Tibial artery (tissue), 4 donors: ENCODE measurements around the gene MAP3K7.

Experiments used
- DNase-seq, 2 donors: peaks; one replicate each; pipeline ENCODE4 v3.0.0-alpha.2; 2019
- H3K27ac ChIP-seq, 2 donors: fragments of 200-600 bp; sonication (generic) in 1 of 2; 1 replicate in 1 of 2; 2 replicates in 1 of 2; pipeline ENCODE4 v1.5.1; 2018 to 2019; ENCODE audit warnings: mild to moderate bottlenecking in 1 of 2
- H3K27me3 ChIP-seq, 2 donors: fragments of 200-600 bp; sonication (generic) in 1 of 2; one replicate each; pipeline versions ENCODE4 v1.5.1 to v1.6.0; 2016 to 2019
- H3K36me3 ChIP-seq, 3 donors: fragments of 200-600 bp; sonication (generic) in 2 of 3; one replicate each; pipeline ENCODE4 v1.5.1; 2016 to 2019; ENCODE audit warnings: mild to moderate bottlenecking in 2 of 3
- H3K4me1 ChIP-seq, 4 donors: fragments of 200-600 bp; sonication (generic) in 2 of 4; 1 replicate in 3 of 4; 2 replicates in 1 of 4; pipeline ENCODE4 v1.5.1; 2016 to 2019
- H3K4me3 ChIP-seq, 2 donors: fragments of 200-600 bp; sonication (generic) in 1 of 2; 1 replicate in 1 of 2; 2 replicates in 1 of 2; pipeline ENCODE4 v1.5.1; 2018 to 2019; ENCODE audit warnings: mild to moderate bottlenecking in 2 of 2
- H3K9me3 ChIP-seq, 3 donors: fragments of 200-600 bp; sonication (generic) in 1 of 3; one replicate each; pipeline ENCODE4 v1.5.1; 2016 to 2019
- CTCF ChIP-seq, 2 experiments: fragments of 200-600 bp in 1 of 2; fragments of 450-650 bp in 1 of 2; IDR thresholded peaks; one replicate each; pipeline ENCODE4 v1.5.1; 2017 to 2019; ENCODE audit warnings: antibody characterized with exemption in 2 of 2, mild to moderate bottlenecking in 1 of 2, moderate library complexity in 1 of 2
- intact Hi-C: fragments of 100-400 bp; cut with DNase I; formaldehyde crosslinking; loops from one replicate; pipeline ENCODE4 v1.15.0; 2023; ENCODE audit warnings: low total_unique reads

Gene MAP3K7

GRCh38 chr6:90584636-90585255, 2.1 kb downstream of the MAP3K7 start:
- Histone ChIP-seq H3K4me1 (peaks cover 0 to 43% (median 20%) of the 10 kb centered on the region in 4 donors), H3K27me3 (no peaks in the 10 kb centered on the region), H3K36me3 (no peaks in the 10 kb centered on the region), H3K9me3 (no peaks in the 10 kb centered on the region), H3K27ac (no peak overlapping the region), H3K4me3 (no peak overlapping the region)
- no peak for TF ChIP-seq CTCF (IDR thresholded peaks at IDR 0.05)
- intact Hi-C loops, result no loop called here
- DNase-seq, result no peak

- no peak for DNase-seq
- H3K36me3 ChIP-seq, result no peaks in the 10 kb centered on the region
- H3K9me3 ChIP-seq, result no peaks in the 10 kb centered on the region
- peaks cover 0 to 43% (median 20%) of the 10 kb centered on the region in 4 donors for H3K4me1 ChIP-seq
- intact Hi-C loops, result no loop called here
- no peak overlapping the region for H3K4me3 ChIP-seq
- no peaks in the 10 kb centered on the region for H3K27me3 ChIP-seq
- TF ChIP-seq CTCF (IDR thresholded peaks at IDR 0.05), result no peak
- no peak overlapping the region for H3K27ac ChIP-seq
Measured at GRCh38 chr6:90583836-90584481, 2.9 kb downstream of the MAP3K7 start.

GRCh38 chr6:90583179-90583835, 3.6 kb downstream of the MAP3K7 start:
- no peak for DNase-seq
- H3K36me3 ChIP-seq, result no peaks in the 10 kb centered on the region
- H3K27me3 ChIP-seq, result no peaks in the 10 kb centered on the region
- H3K4me1 ChIP-seq, result peaks cover 0 to 43% (median 20%) of the 10 kb centered on the region in 4 donors
- intact Hi-C loops, result no loop called here
- no peak overlapping the region for H3K4me3 ChIP-seq
- H3K27ac ChIP-seq, result no peak overlapping the region
- no peak for TF ChIP-seq CTCF (IDR thresholded peaks at IDR 0.05)
- no peaks in the 10 kb centered on the region for H3K9me3 ChIP-seq

- no peak overlapping the region for H3K27ac ChIP-seq
- TF ChIP-seq CTCF (IDR thresholded peaks at IDR 0.05), result no peak
- no peak for DNase-seq
- H3K9me3 ChIP-seq, result no peaks in the 10 kb centered on the region
- peaks cover 0 to 38% (median 20%) of the 10 kb centered on the region in 4 donors for H3K4me1 ChIP-seq
- H3K36me3 ChIP-seq, result no peaks in the 10 kb centered on the region
- intact Hi-C loops, result no loop called here
- H3K4me3 ChIP-seq, result no peak overlapping the region
- no peaks in the 10 kb centered on the region for H3K27me3 ChIP-seq
Measured at GRCh38 chr6:90581146-90581545, 5.7 kb downstream of the MAP3K7 start.

GRCh38 chr6:90578894-90579549, 7.8 kb downstream of the MAP3K7 start:
- Histone ChIP-seq H3K9me3 (no peaks in the 10 kb centered on the region), H3K27me3 (no peaks in the 10 kb centered on the region), H3K4me3 (no peak overlapping the region), H3K36me3 (no peaks in the 10 kb centered on the region), H3K27ac (no peak overlapping the region), H3K4me1 (peaks cover 0 to 19% (median 6%) of the 10 kb centered on the region in 4 donors)
- no peak for DNase-seq
- TF ChIP-seq CTCF (IDR thresholded peaks at IDR 0.05), result no peak
- intact Hi-C loops, result no loop called here
